ENCODE results near the gene TCF7L2. TPM values are rescaled to one million over a fixed set of nuclear protein-coding genes. Genes with fewer than 3 reads are reported as not detected.

The TCF7L2 gene
- total RNA-seq, 1 donor from 2014 or later = 49.3 TPM

DNA sequence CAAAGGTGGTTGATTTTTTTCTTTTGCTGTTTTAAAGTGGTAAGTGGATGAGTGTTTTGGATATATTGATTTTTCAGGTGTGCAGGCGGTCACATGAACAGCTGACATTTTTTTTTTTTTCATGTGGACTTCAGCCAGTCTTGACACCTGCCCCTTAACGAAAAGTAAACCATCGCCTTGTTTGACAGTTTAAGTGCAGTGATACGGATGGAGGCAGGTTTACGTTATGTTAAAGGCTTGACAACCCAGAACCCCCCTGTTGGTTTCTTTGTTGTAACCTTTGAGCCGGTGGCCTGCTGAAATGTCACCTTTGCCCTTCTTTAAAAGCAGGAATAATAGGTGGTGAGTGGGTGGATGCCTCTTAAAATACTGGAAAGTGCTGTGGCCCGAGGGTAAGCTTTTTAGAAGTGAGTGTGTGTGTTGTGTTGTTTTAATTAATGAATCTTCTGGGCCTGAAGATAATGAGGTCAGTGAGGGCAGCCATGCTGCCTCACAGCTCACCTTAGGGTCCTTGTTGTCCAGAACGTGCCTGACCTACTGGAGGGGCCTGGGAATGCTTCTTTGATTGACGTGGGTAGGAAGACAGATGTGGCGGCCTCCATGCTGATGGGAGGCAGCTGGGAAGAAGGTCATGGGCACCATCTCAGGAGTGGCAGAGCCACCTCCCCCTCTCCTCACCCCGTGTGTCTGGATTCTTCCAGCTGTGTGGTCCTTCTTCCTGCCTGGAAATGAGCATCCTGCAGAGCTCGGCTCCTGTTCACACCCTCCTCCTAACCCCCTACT, 69.8 kb downstream of the TCF7L2 start:
- H3K4me1 Mint-ChIP-seq (ENCODE audit: unreplicated experiment) = peaks cover 45% of the 10 kb centered on the region

DNA sequence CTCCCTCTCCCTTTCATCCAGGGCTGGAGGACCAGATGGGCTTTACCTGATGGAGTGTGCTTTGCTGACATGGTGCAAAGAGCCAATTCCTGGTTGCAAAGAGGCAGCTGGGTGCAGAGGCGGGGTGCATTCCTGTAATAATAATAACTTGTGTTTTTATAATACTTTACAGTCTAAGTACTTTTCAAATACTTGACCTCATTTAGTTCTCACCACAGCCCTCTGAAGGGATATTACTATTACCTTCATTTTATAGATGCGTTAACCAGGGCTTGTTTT, 70.4 kb downstream of the TCF7L2 start:
- Mint-ChIP-seq H3K9me3 (ENCODE audit: unreplicated experiment) (no peaks in the 10 kb centered on the region), H3K27ac (ENCODE audit: unreplicated experiment) (no peak overlapping the region), H3K4me3 (ENCODE audit: unreplicated experiment) (no peak overlapping the region), H3K36me3 (ENCODE audit: low read depth, unreplicated experiment) (peaks cover 10% of the 10 kb centered on the region), H3K27me3 (ENCODE audit: unreplicated experiment) (peaks cover 7% of the 10 kb centered on the region), H3K4me1 (ENCODE audit: unreplicated experiment) (peaks cover 45% of the 10 kb centered on the region)
- TF ChIP-seq, protein P1, sequence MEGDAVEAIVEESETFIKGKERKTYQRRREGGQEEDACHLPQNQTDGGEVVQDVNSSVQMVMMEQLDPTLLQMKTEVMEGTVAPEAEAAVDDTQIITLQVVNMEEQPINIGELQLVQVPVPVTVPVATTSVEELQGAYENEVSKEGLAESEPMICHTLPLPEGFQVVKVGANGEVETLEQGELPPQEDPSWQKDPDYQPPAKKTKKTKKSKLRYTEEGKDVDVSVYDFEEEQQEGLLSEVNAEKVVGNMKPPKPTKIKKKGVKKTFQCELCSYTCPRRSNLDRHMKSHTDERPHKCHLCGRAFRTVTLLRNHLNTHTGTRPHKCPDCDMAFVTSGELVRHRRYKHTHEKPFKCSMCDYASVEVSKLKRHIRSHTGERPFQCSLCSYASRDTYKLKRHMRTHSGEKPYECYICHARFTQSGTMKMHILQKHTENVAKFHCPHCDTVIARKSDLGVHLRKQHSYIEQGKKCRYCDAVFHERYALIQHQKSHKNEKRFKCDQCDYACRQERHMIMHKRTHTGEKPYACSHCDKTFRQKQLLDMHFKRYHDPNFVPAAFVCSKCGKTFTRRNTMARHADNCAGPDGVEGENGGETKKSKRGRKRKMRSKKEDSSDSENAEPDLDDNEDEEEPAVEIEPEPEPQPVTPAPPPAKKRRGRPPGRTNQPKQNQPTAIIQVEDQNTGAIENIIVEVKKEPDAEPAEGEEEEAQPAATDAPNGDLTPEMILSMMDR (IDR thresholded peaks at IDR 0.05; ENCODE audit: unreplicated experiment) = no peak
- no peak for DNase-seq (ENCODE audit: low spot score)

More for the DNA sequence above, 69.8 kb downstream of the TCF7L2 start:
- Mint-ChIP-seq H3K4me3 (ENCODE audit: unreplicated experiment) (no peak overlapping the region), H3K27ac (ENCODE audit: unreplicated experiment) (no peak overlapping the region), H3K27me3 (ENCODE audit: unreplicated experiment) (peaks cover 7% of the 10 kb centered on the region), H3K36me3 (ENCODE audit: low read depth, unreplicated experiment) (peaks cover 10% of the 10 kb centered on the region), H3K9me3 (ENCODE audit: unreplicated experiment) (no peaks in the 10 kb centered on the region)
- TF ChIP-seq, protein P1 (IDR thresholded peaks at IDR 0.05; ENCODE audit: unreplicated experiment) = no peak
- DNase-seq (ENCODE audit: low spot score) = no peak

DNA sequence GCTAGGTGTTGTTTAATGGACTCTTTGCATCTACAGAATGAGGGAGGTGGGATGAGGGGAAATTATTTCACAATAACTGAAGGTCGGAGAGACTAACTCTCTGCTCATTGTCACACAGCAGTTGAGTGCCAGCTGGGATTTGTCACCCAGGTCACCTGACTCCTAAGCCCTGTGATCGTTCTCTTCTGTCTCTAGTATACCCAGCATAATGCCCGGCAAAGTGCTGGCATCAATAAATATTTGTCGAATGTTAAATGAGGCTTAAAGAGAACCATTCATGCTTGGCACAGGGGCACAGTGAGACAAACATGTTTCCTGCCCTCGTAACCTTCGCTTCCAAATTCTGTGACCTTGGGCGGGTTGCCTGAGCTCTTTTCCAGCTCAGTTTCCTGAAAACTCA, 70.8 kb downstream of the TCF7L2 start:
- no peaks in the 10 kb centered on the region for H3K9me3 Mint-ChIP-seq (ENCODE audit: unreplicated experiment)
- no peak for DNase-seq (ENCODE audit: low spot score)
- TF ChIP-seq, protein P1 (IDR thresholded peaks at IDR 0.05; ENCODE audit: unreplicated experiment) = no peak
- peaks cover 45% of the 10 kb centered on the region for H3K4me1 Mint-ChIP-seq (ENCODE audit: unreplicated experiment)
- no peak overlapping the region for H3K27ac Mint-ChIP-seq (ENCODE audit: unreplicated experiment)
- no peak overlapping the region for H3K4me3 Mint-ChIP-seq (ENCODE audit: unreplicated experiment)
- H3K36me3 Mint-ChIP-seq (ENCODE audit: low read depth, unreplicated experiment) = peaks cover 10% of the 10 kb centered on the region
- peaks cover 4% of the 10 kb centered on the region for H3K27me3 Mint-ChIP-seq (ENCODE audit: unreplicated experiment)

DNA sequence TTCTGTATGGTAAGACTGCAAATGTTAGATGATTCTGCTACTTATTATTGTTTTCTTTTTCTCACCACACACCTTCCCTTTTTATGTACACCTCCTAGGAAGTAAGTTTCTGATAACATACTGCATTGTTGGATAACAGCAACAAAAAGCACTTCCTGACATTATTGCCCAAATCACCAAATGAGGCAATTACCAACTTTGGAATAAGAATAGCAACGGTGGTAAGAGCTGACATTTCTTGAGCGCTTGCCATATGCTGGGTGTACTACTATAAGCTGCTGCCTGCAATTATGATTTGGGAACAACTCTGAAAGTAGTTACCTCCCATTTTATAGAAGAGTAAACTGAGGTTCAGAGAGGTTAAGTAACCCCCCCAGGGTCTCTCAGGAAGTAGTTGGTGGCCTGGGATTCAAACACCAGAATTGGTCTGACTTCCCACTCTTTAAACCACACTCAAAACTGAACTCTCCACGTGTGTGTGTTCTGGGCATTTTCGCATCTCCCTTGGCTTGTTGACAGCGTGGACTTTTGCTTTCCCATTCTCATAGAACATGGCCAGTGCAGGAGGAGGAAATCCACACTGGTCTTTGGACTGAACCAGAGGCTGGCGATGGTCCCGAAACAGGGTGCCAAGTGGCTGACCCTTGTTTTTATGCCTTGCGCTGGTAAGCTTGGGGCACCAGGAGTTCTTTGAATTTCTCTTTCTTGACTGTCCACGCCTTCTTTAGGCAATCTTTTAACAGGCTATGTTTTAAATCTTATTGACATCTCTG, 71.4 kb downstream of the TCF7L2 start:
- Mint-ChIP-seq H3K27ac (ENCODE audit: unreplicated experiment) (no peak overlapping the region), H3K9me3 (ENCODE audit: unreplicated experiment) (no peaks in the 10 kb centered on the region), H3K4me1 (ENCODE audit: unreplicated experiment) (peaks cover 48% of the 10 kb centered on the region), H3K36me3 (ENCODE audit: low read depth, unreplicated experiment) (peaks cover 10% of the 10 kb centered on the region), H3K4me3 (ENCODE audit: unreplicated experiment) (no peak overlapping the region), H3K27me3 (ENCODE audit: unreplicated experiment) (peaks cover 4% of the 10 kb centered on the region)
- no peak for DNase-seq (ENCODE audit: low spot score)
- TF ChIP-seq, protein P1 (IDR thresholded peaks at IDR 0.05; ENCODE audit: unreplicated experiment) = no peak

DNA sequence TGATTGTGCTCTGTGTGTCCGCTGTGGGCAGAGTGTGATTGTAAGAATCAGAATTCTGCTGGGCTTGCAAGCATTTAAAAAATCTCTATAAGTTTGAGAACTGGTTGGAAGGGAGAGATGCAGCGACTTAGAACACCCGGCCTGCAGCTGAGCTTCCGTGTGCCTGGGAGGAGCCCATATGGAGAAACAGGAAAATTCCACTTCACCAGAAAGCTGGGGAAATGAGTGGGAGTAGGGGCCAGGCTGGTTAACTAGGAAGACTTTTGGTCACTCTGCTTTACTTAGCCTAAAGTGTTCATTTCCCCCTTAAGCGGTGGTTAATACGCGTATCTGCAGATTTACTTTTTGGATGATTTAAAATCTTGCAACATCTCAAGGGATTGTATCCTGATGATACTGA, 72.2 kb downstream of the TCF7L2 start:
- peaks cover 6% of the 10 kb centered on the region for H3K36me3 Mint-ChIP-seq (ENCODE audit: low read depth, unreplicated experiment)
- no peak overlapping the region for H3K4me3 Mint-ChIP-seq (ENCODE audit: unreplicated experiment)
- peaks cover 3% of the 10 kb centered on the region for H3K27me3 Mint-ChIP-seq (ENCODE audit: unreplicated experiment)
- no peaks in the 10 kb centered on the region for H3K9me3 Mint-ChIP-seq (ENCODE audit: unreplicated experiment)
- TF ChIP-seq, protein P1 (IDR thresholded peaks at IDR 0.05; ENCODE audit: unreplicated experiment) = no peak
- H3K4me1 Mint-ChIP-seq (ENCODE audit: unreplicated experiment) = peaks cover 54% of the 10 kb centered on the region
- DNase-seq (ENCODE audit: low spot score) = no peak
- no peak overlapping the region for H3K27ac Mint-ChIP-seq (ENCODE audit: unreplicated experiment)
